Left ventricle myocardium inferior (tissue), 1 donor: ENCODE data around the gene NLRP12. TPM values are rescaled to one million over a fixed set of nuclear protein-coding genes. Genes with fewer than 3 reads are reported as not detected.
"Not testable (repeated sequence)": the region's sequence is repeated elsewhere in the genome, so short reads cannot be mapped to it uniquely, and the experiment has no call there.

Experiments used
- DNase-seq: peaks from one replicate; pipeline ENCODE4 v3.0.0-alpha.2; 2020
- H3K27ac ChIP-seq: fragments of 200-600 bp; replicated peaks from 2 replicates; pipeline ENCODE4 v1.8.0; 2021
- H3K27me3 ChIP-seq: fragments of 200-600 bp; 2 replicates; pipeline ENCODE4 v1.8.0; 2021; ENCODE audit warnings: low read depth
- H3K36me3 ChIP-seq: fragments of 200-600 bp; 2 replicates; pipeline ENCODE4 v1.8.0; 2021
- H3K4me1 ChIP-seq: fragments of 200-600 bp; 2 replicates; pipeline ENCODE4 v1.8.0; 2021
- H3K4me3 ChIP-seq: fragments of 200-600 bp; 2 replicates; pipeline ENCODE4 v1.8.0; 2021; ENCODE audit warnings: mild to moderate bottlenecking, moderate library complexity
- H3K9me3 ChIP-seq: fragments of 200-600 bp; replicated peaks from 2 replicates; pipeline ENCODE4 v1.8.0; 2021
- CTCF ChIP-seq: fragments of 200-600 bp; IDR thresholded peaks from 2 replicates; pipeline ENCODE4 v1.8.0; 2021; ENCODE audit warnings: antibody characterized with exemption, mild to moderate bottlenecking, borderline replicate concordance
- intact Hi-C: fragments of 100-400 bp; cut with micrococcal nuclease; formaldehyde crosslinking; loops from one replicate; pipeline ENCODE4 v1.11.0; 2022
- long read RNA-seq: library from polyadenylated mRNA; unstranded; transcript quantifications from one replicate; pipeline ENCODE4 v2.0.0, GENCODE V29; 2021
- total RNA-seq: library from RNA; stranded (reverse); fragmentation: NEBNext Ultra II Directional; extraction: Animal tissue kit (Norgen Biotek cat#: 25700); gene quantifications from one replicate; pipeline ENCODE4 v1.2.1, GENCODE V29; 2021
- donor health status: DM: no; HTN: yes; CAD: no; lungs with severe emphysema.

The NLRP12 gene
- total RNA-seq, result 0.22 TPM
- long read RNA-seq, result 0 reads

GRCh38 chr19:53824134-53824611 is at the start of gene NLRP12:
TSS of gene NLRP12 (minus strand) at chr19:53824314. CDS start at chr19:53824174, 140 bp downstream.
- TF ChIP-seq CTCF, result no peak
- intact Hi-C loops, result no loop called here
- Histone ChIP-seq H3K27me3 (peaks cover 38% of the 10 kb centered on the region), H3K9me3 (no peaks in the 10 kb centered on the region), H3K27ac (no peak within 1 kb of the TSS), H3K36me3 (no peaks in the 10 kb centered on the region), H3K4me1 (no peaks in the 10 kb centered on the region), H3K4me3 (peak within 1 kb of the TSS; percentile 28)
- no peak for DNase-seq

GRCh38 chr19:53872762-53873161 is 48.6 kb upstream of the NLRP12 start:
- no peaks in the 10 kb centered on the region for H3K9me3 ChIP-seq
- H3K27me3 ChIP-seq, result no peaks in the 10 kb centered on the region
- no peak overlapping the region for H3K27ac ChIP-seq
- TF ChIP-seq CTCF, result no peak
- H3K4me3 ChIP-seq, result no peak overlapping the region
- intact Hi-C loops, result no loop called here
- peaks cover 50% of the 10 kb centered on the region for H3K36me3 ChIP-seq
- peaks cover 60% of the 10 kb centered on the region for H3K4me1 ChIP-seq
- DNase-seq, result no peak

GRCh38 chr19:53871454-53871853 is 47.3 kb upstream of the NLRP12 start:
- peaks cover 47% of the 10 kb centered on the region for H3K36me3 ChIP-seq
- peaks cover 71% of the 10 kb centered on the region for H3K4me1 ChIP-seq
- H3K4me3 ChIP-seq, result no peak overlapping the region
- no peak for DNase-seq
- peak overlapping the region; percentile 33 for H3K27ac ChIP-seq
- H3K27me3 ChIP-seq, result no peaks in the 10 kb centered on the region
- intact Hi-C loops, result no loop called here
- no peak for TF ChIP-seq CTCF
- no peaks in the 10 kb centered on the region for H3K9me3 ChIP-seq

- TF ChIP-seq CTCF, result no peak
- H3K4me1 ChIP-seq, result peaks cover 80% of the 10 kb centered on the region
- no peaks in the 10 kb centered on the region for H3K27me3 ChIP-seq
- H3K36me3 ChIP-seq, result peaks cover 40% of the 10 kb centered on the region
- H3K9me3 ChIP-seq, result no peaks in the 10 kb centered on the region
- no peak for DNase-seq
- peak overlapping the region; percentile 82 for H3K4me3 ChIP-seq
- peak overlapping the region; percentile 94 for H3K27ac ChIP-seq
- intact Hi-C loops, result no loop called here
Measured at GRCh38 chr19:53870485-53870844, 46.4 kb upstream of the NLRP12 start.

GRCh38 chr19:53869805-53870484 is 45.8 kb upstream of the NLRP12 start:
- intact Hi-C loops, H3K9me3 ChIP-seq, DNase-seq, H3K27me3 ChIP-seq: not testable (repeated sequence)
- Histone ChIP-seq H3K27ac (peak overlapping the region; percentile 94), H3K36me3 (peaks cover 35% of the 10 kb centered on the region), H3K4me1 (peaks cover 84% of the 10 kb centered on the region), H3K4me3 (peak overlapping the region; percentile 82)
